Loucy (cell line): Measurements from ENCODE around the gene DLGAP4.

Source experiments
- H2AFZ ChIP-seq: fragments of 200-600 bp; sonication (generic); 2 replicates; pipeline ENCODE4 v1.6.0; 2016; ENCODE audit warnings: antibody characterized with exemption, mild to moderate bottlenecking, low read length, moderate library complexity
- H3F3A ChIP-seq: fragments of 200-600 bp; 2 replicates; pipeline ENCODE4 v1.6.0; 2016; ENCODE audit warnings: antibody characterized with exemption, low read depth, mild to moderate bottlenecking
- H3K27me3 ChIP-seq: fragments of 200-600 bp; sonication (generic); 2 replicates; pipeline ENCODE4 v1.6.1; 2014; ENCODE audit warnings: low read length, mild to moderate bottlenecking; ENCODE audit not compliant: insufficient read depth, poor library complexity, severe bottlenecking
- H3K36me3 ChIP-seq: fragments of 200-600 bp; sonication (generic); 2 replicates; pipeline ENCODE4 v1.6.1; 2016; ENCODE audit warnings: low read length; ENCODE audit not compliant: insufficient read depth
- H3K4me1 ChIP-seq: fragments of 200-600 bp; sonication (generic); 2 replicates; pipeline ENCODE4 v1.5.1; 2014; ENCODE audit warnings: low read length, mild to moderate bottlenecking; ENCODE audit not compliant: insufficient read depth, poor library complexity, severe bottlenecking
- H3K4me2 ChIP-seq: fragments of 200-600 bp; sonication (generic); 2 replicates; pipeline ENCODE4 v1.6.0; 2014; ENCODE audit warnings: antibody characterized with exemption, low read length, low read depth, mild to moderate bottlenecking; ENCODE audit not compliant: poor library complexity, severe bottlenecking
- H3K4me3 ChIP-seq: fragments of 200-600 bp; sonication (generic); 2 replicates; pipeline ENCODE4 v1.5.1; 2014; ENCODE audit warnings: low read length, mild to moderate bottlenecking, mixed read lengths; ENCODE audit not compliant: poor library complexity, severe bottlenecking
- H3K79me2 ChIP-seq: fragments of 200-600 bp; sonication (generic); 2 replicates; pipeline ENCODE4 v1.6.1; 2014; ENCODE audit warnings: low read length; ENCODE audit not compliant: insufficient read depth
- H3K9ac ChIP-seq: fragments of 200-600 bp; sonication (generic); 2 replicates; pipeline ENCODE4 v1.6.0; 2014; ENCODE audit warnings: mild to moderate bottlenecking, low read depth, low read length, moderate library complexity; ENCODE audit not compliant: poor library complexity, severe bottlenecking
- H3K9me2 ChIP-seq: fragments of 200-600 bp; sonication (generic); replicated peaks from 2 replicates; pipeline ENCODE4 v1.6.1; 2016; ENCODE audit warnings: low read depth, low read length, mixed read lengths
- H3K9me3 ChIP-seq: fragments of 200-600 bp; sonication (generic); 2 replicates; pipeline ENCODE4 v1.6.1; 2014; ENCODE audit warnings: mild to moderate bottlenecking, antibody characterized with exemption, low read length, low read depth; ENCODE audit not compliant: insufficient read depth
- H4K20me1 ChIP-seq: fragments of 200-600 bp; sonication (generic); 2 replicates; pipeline ENCODE4 v1.6.0; 2014; ENCODE audit warnings: antibody characterized with exemption, low read length, mild to moderate bottlenecking; ENCODE audit not compliant: insufficient read depth, poor library complexity, severe bottlenecking
- CTCF ChIP-seq: fragments of 200-600 bp; sonication (generic); conservative IDR thresholded peaks from 2 replicates; pipeline ENCODE4 v1.5.1; 2014; ENCODE audit warnings: mild to moderate bottlenecking, antibody characterized with exemption, low read length
- EZH2phosphoT487 ChIP-seq: fragments of 200-600 bp; IDR thresholded peaks from 2 replicates; pipeline ENCODE4 v1.6.1; 2018; ENCODE audit warnings: antibody characterized with exemption, mild to moderate bottlenecking, moderate library complexity, borderline replicate concordance

DLGAP4 gene

GRCh38 chr20:36350439-36350838 is 44.3 kb downstream of the DLGAP4 start:
- H3K36me3 ChIP-seq = no peaks in the 10 kb centered on the region
- H3K4me3 ChIP-seq = no peak overlapping the region
- H3K9me3 ChIP-seq = no peaks in the 10 kb centered on the region
- no peak overlapping the region for H3K9ac ChIP-seq
- H3F3A ChIP-seq = no peaks in the 10 kb centered on the region
- no peaks in the 10 kb centered on the region for H3K4me1 ChIP-seq
- H2AFZ ChIP-seq = no peak overlapping the region
- H3K4me2 ChIP-seq = no peak overlapping the region
- TF ChIP-seq EZH2phosphoT487 (no peak), CTCF (no peak)
- H3K27me3 ChIP-seq = no peaks in the 10 kb centered on the region
- no peaks in the 10 kb centered on the region for H3K9me2 ChIP-seq
- no peaks in the 10 kb centered on the region for H4K20me1 ChIP-seq
- H3K79me2 ChIP-seq = no peaks in the 10 kb centered on the region

- TF ChIP-seq CTCF (no peak), EZH2phosphoT487 (no peak)
- no peaks in the 10 kb centered on the region for H4K20me1 ChIP-seq
- H3K9me3 ChIP-seq = no peaks in the 10 kb centered on the region
- H3F3A ChIP-seq = no peaks in the 10 kb centered on the region
- H3K9ac ChIP-seq = no peak overlapping the region
- H3K4me3 ChIP-seq = no peak overlapping the region
- no peaks in the 10 kb centered on the region for H3K79me2 ChIP-seq
- no peaks in the 10 kb centered on the region for H3K36me3 ChIP-seq
- H3K27me3 ChIP-seq = no peaks in the 10 kb centered on the region
- H3K4me2 ChIP-seq = no peak overlapping the region
- no peak overlapping the region for H2AFZ ChIP-seq
- H3K4me1 ChIP-seq = no peaks in the 10 kb centered on the region
- no peaks in the 10 kb centered on the region for H3K9me2 ChIP-seq
Observed at GRCh38 chr20:36351937-36352336, 45.8 kb downstream of the DLGAP4 start.

- Histone ChIP-seq H2AFZ (no peak overlapping the region), H3K9ac (no peak overlapping the region), H3K9me3 (no peaks in the 10 kb centered on the region), H3K36me3 (no peaks in the 10 kb centered on the region), H4K20me1 (no peaks in the 10 kb centered on the region), H3F3A (no peaks in the 10 kb centered on the region), H3K4me3 (no peak overlapping the region), H3K27me3 (no peaks in the 10 kb centered on the region), H3K79me2 (no peaks in the 10 kb centered on the region), H3K4me2 (no peak overlapping the region), H3K4me1 (no peaks in the 10 kb centered on the region), H3K9me2 (no peaks in the 10 kb centered on the region)
- TF ChIP-seq CTCF (no peak), EZH2phosphoT487 (no peak)
Observed at GRCh38 chr20:36352843-36353553, 46.9 kb downstream of the DLGAP4 start.
